ENCODE results near the gene ANAPC15.

- TF ChIP-seq CTCF (IDR thresholded peaks at IDR 0.05; ENCODE audit: low read length), result no peak
- TF ChIP-seq EZH2phosphoT487 (IDR thresholded peaks at IDR 0.05; ENCODE audit: low read length), result no peak
These were observed 45.2 kb downstream of the ANAPC15 start for GRCh38 chr11:72067266-72067665.
